Loucy (cell line): Measurements from ENCODE around the gene OAS1.

Experiments
- H2AFZ ChIP-seq: fragments of 200-600 bp; sonication (generic); 2 replicates; pipeline ENCODE4 v1.6.0; 2016; ENCODE audit warnings: antibody characterized with exemption, mild to moderate bottlenecking, low read length, moderate library complexity
- H3F3A ChIP-seq: fragments of 200-600 bp; 2 replicates; pipeline ENCODE4 v1.6.0; 2016; ENCODE audit warnings: antibody characterized with exemption, low read depth, mild to moderate bottlenecking
- H3K27me3 ChIP-seq: fragments of 200-600 bp; sonication (generic); 2 replicates; pipeline ENCODE4 v1.6.1; 2014; ENCODE audit warnings: low read length, mild to moderate bottlenecking; ENCODE audit not compliant: insufficient read depth, poor library complexity, severe bottlenecking
- H3K36me3 ChIP-seq: fragments of 200-600 bp; sonication (generic); 2 replicates; pipeline ENCODE4 v1.6.1; 2016; ENCODE audit warnings: low read length; ENCODE audit not compliant: insufficient read depth
- H3K4me1 ChIP-seq: fragments of 200-600 bp; sonication (generic); 2 replicates; pipeline ENCODE4 v1.5.1; 2014; ENCODE audit warnings: low read length, mild to moderate bottlenecking; ENCODE audit not compliant: insufficient read depth, poor library complexity, severe bottlenecking
- H3K4me2 ChIP-seq: fragments of 200-600 bp; sonication (generic); 2 replicates; pipeline ENCODE4 v1.6.0; 2014; ENCODE audit warnings: antibody characterized with exemption, low read length, low read depth, mild to moderate bottlenecking; ENCODE audit not compliant: poor library complexity, severe bottlenecking
- H3K4me3 ChIP-seq: fragments of 200-600 bp; sonication (generic); 2 replicates; pipeline ENCODE4 v1.5.1; 2014; ENCODE audit warnings: low read length, mild to moderate bottlenecking, mixed read lengths; ENCODE audit not compliant: poor library complexity, severe bottlenecking
- H3K79me2 ChIP-seq: fragments of 200-600 bp; sonication (generic); 2 replicates; pipeline ENCODE4 v1.6.1; 2014; ENCODE audit warnings: low read length; ENCODE audit not compliant: insufficient read depth
- H3K9ac ChIP-seq: fragments of 200-600 bp; sonication (generic); 2 replicates; pipeline ENCODE4 v1.6.0; 2014; ENCODE audit warnings: mild to moderate bottlenecking, low read depth, low read length, moderate library complexity; ENCODE audit not compliant: poor library complexity, severe bottlenecking
- H3K9me2 ChIP-seq: fragments of 200-600 bp; sonication (generic); replicated peaks from 2 replicates; pipeline ENCODE4 v1.6.1; 2016; ENCODE audit warnings: low read depth, low read length, mixed read lengths
- H3K9me3 ChIP-seq: fragments of 200-600 bp; sonication (generic); 2 replicates; pipeline ENCODE4 v1.6.1; 2014; ENCODE audit warnings: mild to moderate bottlenecking, antibody characterized with exemption, low read length, low read depth; ENCODE audit not compliant: insufficient read depth
- H4K20me1 ChIP-seq: fragments of 200-600 bp; sonication (generic); 2 replicates; pipeline ENCODE4 v1.6.0; 2014; ENCODE audit warnings: antibody characterized with exemption, low read length, mild to moderate bottlenecking; ENCODE audit not compliant: insufficient read depth, poor library complexity, severe bottlenecking
- CTCF ChIP-seq: fragments of 200-600 bp; sonication (generic); conservative IDR thresholded peaks from 2 replicates; pipeline ENCODE4 v1.5.1; 2014; ENCODE audit warnings: mild to moderate bottlenecking, antibody characterized with exemption, low read length
- EZH2phosphoT487 ChIP-seq: fragments of 200-600 bp; IDR thresholded peaks from 2 replicates; pipeline ENCODE4 v1.6.1; 2018; ENCODE audit warnings: antibody characterized with exemption, mild to moderate bottlenecking, moderate library complexity, borderline replicate concordance

Gene OAS1

GRCh38 chr12:112962561-112962960 is 55.8 kb downstream of the OAS1 start:
- no peaks in the 10 kb centered on the region for H3F3A ChIP-seq

GRCh38 chr12:112963227-112963861 is 56.6 kb downstream of the OAS1 start:
- TF ChIP-seq CTCF (no peak), EZH2phosphoT487 (no peak)
- Histone ChIP-seq H3K9ac (no peak overlapping the region), H3F3A (no peaks in the 10 kb centered on the region), H2AFZ (no peak overlapping the region), H3K9me3 (no peaks in the 10 kb centered on the region), H3K27me3 (no peaks in the 10 kb centered on the region), H3K9me2 (no peaks in the 10 kb centered on the region), H4K20me1 (no peaks in the 10 kb centered on the region), H3K4me3 (no peak overlapping the region), H3K36me3 (peaks cover 79% of the 10 kb centered on the region; the same call in 1 of the 2 replicates), H3K4me2 (no peak overlapping the region), H3K79me2 (no peaks in the 10 kb centered on the region), H3K4me1 (no peaks in the 10 kb centered on the region)

More at GRCh38 chr12:112962561-112962960, 55.8 kb downstream of the OAS1 start:
- TF ChIP-seq EZH2phosphoT487 (no peak), CTCF (no peak)
- Histone ChIP-seq H3K9me2 (no peaks in the 10 kb centered on the region), H3K79me2 (no peaks in the 10 kb centered on the region), H4K20me1 (no peaks in the 10 kb centered on the region), H3K36me3 (peaks cover 71% of the 10 kb centered on the region; the same call in 1 of the 2 replicates), H3K9me3 (no peaks in the 10 kb centered on the region), H3K27me3 (no peaks in the 10 kb centered on the region), H2AFZ (no peak overlapping the region), H3K9ac (no peak overlapping the region), H3K4me2 (no peak overlapping the region), H3K4me1 (no peaks in the 10 kb centered on the region), H3K4me3 (no peak overlapping the region)

GRCh38 chr12:112964067-112964670 is 57.4 kb downstream of the OAS1 start:
- no peaks in the 10 kb centered on the region for H3K79me2 ChIP-seq
- TF ChIP-seq CTCF (no peak), EZH2phosphoT487 (no peak)
- H4K20me1 ChIP-seq = no peaks in the 10 kb centered on the region
- no peaks in the 10 kb centered on the region for H3K4me1 ChIP-seq
- H3K9me3 ChIP-seq = no peaks in the 10 kb centered on the region
- H2AFZ ChIP-seq = no peak overlapping the region
- no peaks in the 10 kb centered on the region for H3F3A ChIP-seq
- H3K9ac ChIP-seq = no peak overlapping the region
- no peak overlapping the region for H3K4me2 ChIP-seq
- no peak overlapping the region for H3K4me3 ChIP-seq
- no peaks in the 10 kb centered on the region for H3K27me3 ChIP-seq
- peaks cover 80% of the 10 kb centered on the region; the same call in 1 of the 2 replicates for H3K36me3 ChIP-seq
- no peaks in the 10 kb centered on the region for H3K9me2 ChIP-seq
